ENCODE results near the gene CCDC43. TPM values are rescaled to one million over a fixed set of nuclear protein-coding genes. Genes with fewer than 3 reads are reported as not detected.
A peak's percentile ranks its signal among the peaks of the same experiment; 100 is the strongest.

The CCDC43 gene
- total RNA-seq (2016; rRNA removed; fragmentation: Illumina TruSeq; extraction: Trizol) (94.8 and 116 TPM in 2 replicates), polyA plus RNA-seq (2011; rRNA removed) (12.4 and 17.5 TPM in 2 replicates), polyA minus RNA-seq (2011; rRNA and poly(A)+ RNA removed; ENCODE audit: low replicate concordance) (8.9 and 9.5 TPM in 2 replicates), Bru-seq, nascent RNA (percentile 89 among the genes with signal in this experiment), BruChase-seq, experiment 1, labeled RNA remaining after a 6-hour chase (percentile 95 among the genes with signal in this experiment), BruChase-seq, experiment 2, labeled RNA remaining after a 2-hour chase (percentile 93 among the genes with signal in this experiment)
- 11.0 and 13.6 TPM in 2 replicates for total RNA-seq (2016; cell fraction: cytosol; rRNA removed; fragmentation: Illumina TruSeq; extraction: Trizol; ENCODE audit: low read depth)
- total RNA-seq (2016; cell fraction: insoluble cytoplasmic fraction; rRNA removed; fragmentation: Illumina TruSeq; extraction: Trizol), result 93.0 and 123 TPM in 2 replicates
- 37.8 and 46.7 TPM in 2 replicates for total RNA-seq (2016; cell fraction: membrane; rRNA removed; fragmentation: Illumina TruSeq; extraction: Trizol)
- 58.7 and 75.0 TPM in 2 replicates for total RNA-seq (2016; cell fraction: nucleus; rRNA removed; fragmentation: Illumina TruSeq; extraction: Trizol)
- 8.3 and 10.3 TPM in 2 replicates for polyA plus RNA-seq (2011; cell fraction: cytosol; rRNA removed)
- 8.6 and 9.0 TPM in 2 replicates for polyA plus RNA-seq (2011; cell fraction: nucleus; rRNA removed)
- polyA plus RNA-seq (2012), result 29.4 and 39.6 TPM in 2 replicates
- polyA plus RNA-seq (2016; cell fraction: cytosol; fragmentation: Illumina TruSeq; extraction: Trizol; ENCODE audit: low read depth), result 6.9 and 7.3 TPM in 2 replicates
- 89.3 and 93.4 TPM in 2 replicates for polyA plus RNA-seq (2016; cell fraction: insoluble cytoplasmic fraction; fragmentation: Illumina TruSeq; extraction: Trizol; ENCODE audit: low read depth)
- 19.3 and 20.4 TPM in 2 replicates for polyA plus RNA-seq (2016; cell fraction: membrane; fragmentation: Illumina TruSeq; extraction: Trizol; ENCODE audit: low read depth)
- polyA plus RNA-seq (2016; cell fraction: nucleus; fragmentation: Illumina TruSeq; extraction: Trizol; ENCODE audit: insufficient read depth, low read depth), result 81.3 and 81.9 TPM in 2 replicates
- 16.4 and 20.5 TPM in 2 replicates for polyA minus RNA-seq (2011; cell fraction: cytosol; rRNA and poly(A)+ RNA removed)
- 40.0 and 40.8 TPM in 2 replicates for polyA minus RNA-seq (2011; cell fraction: nucleus; rRNA and poly(A)+ RNA removed)
- long read RNA-seq, experiment 1, transcript CCDC43-201 (5 exons, 2,082 nt), result major isoform, 42 of 67 reads
- long read RNA-seq, experiment 1, transcript CCDC43-205 (3 exons, 692 nt), result minor isoform, 9 of 67 reads
- long read RNA-seq, experiment 1, transcript CCDC43-202 (4 exons, 2,058 nt), result minor isoform, 9 of 67 reads
- long read RNA-seq, experiment 1, partial matches to known transcripts, result 1 of 67 reads
- long read RNA-seq, experiment 1, other reads (novel, unspliced or antisense), result 6 of 67 reads
- long read RNA-seq, experiment 2, transcript CCDC43-202 (4 exons, 2,058 nt), result minor isoform, 8 of 47 reads
- long read RNA-seq, experiment 2, transcript CCDC43-201 (5 exons, 2,082 nt), result major isoform, 15 of 47 reads
- long read RNA-seq, experiment 2, partial matches to known transcripts, result 4 of 47 reads
- long read RNA-seq, experiment 2, other reads (novel, unspliced or antisense), result 19 of 47 reads

GRCh38 chr17:44689477-44690217, at the start of gene CCDC43:
CCDC43 (minus strand) TSS chr17:44689776; CDS start chr17:44689753, 23 bp downstream.
- Histone ChIP-seq H3K9me3 (ENCODE audit: low read length) (no peaks in the 10 kb centered on the region), H3K27me3 (ENCODE audit: control insufficient read depth in 1 of 2, insufficient read depth in 2 of 2, low read length in 2 of 2) (peaks cover 0 to 3% of the 10 kb centered on the region in 2 experiments; a peak in 1 of 5 replicates), H3K4me1 (ENCODE audit: insufficient read depth, low read length) (peaks cover 34% of the 10 kb centered on the region), H4K20me1 (ENCODE audit: insufficient read depth, low read length) (no peaks in the 10 kb centered on the region), H3K79me2 (ENCODE audit: insufficient read depth, low read length) (peaks cover 40% of the 10 kb centered on the region), H3K4me2 (ENCODE audit: low read depth, low read length) (peak within 1 kb of the TSS; percentile 81), H2AFZ (ENCODE audit: low read length) (peak within 1 kb of the TSS; percentile 83), H3K27ac (ENCODE audit: extremely low read length, insufficient read depth, low read length) (peak within 1 kb of the TSS; percentile 81), H3K9ac (ENCODE audit: insufficient read depth, low read depth, low read length) (peak within 1 kb of the TSS; percentile 97), H3K4me3 (replicated peaks in 1 of 3; ENCODE audit: insufficient read depth in 1 of 3, low read depth in 2 of 3, low read length in 3 of 3) (peak within 1 kb of the TSS; percentile 90 to 95 (median 92)), H3K36me3 (replicated peaks in 1 of 2; ENCODE audit: control insufficient read depth in 1 of 2, insufficient read depth in 2 of 2, low read length in 2 of 2) (peaks cover 2 to 10% of the 10 kb centered on the region in 2 experiments; a peak in 3 of 5 replicates)
- ATAC-seq (peak; percentile 98), DNase-seq (ENCODE audit: low spot score) (peak; percentile 90), FAIRE-seq (peak; percentile 47)
- intact Hi-C loops (cut with micrococcal nuclease; ENCODE audit: unreplicated experiment), result no loop called here
- no TSS peak for BruUV-seq (replicated peaks)
- in situ Hi-C loops (cut with HindIII; ENCODE audit: extremely low pct_ligation_motif_present, low pct_unique_long_range_greater_than_20kb), result no loop called here
- CTCF ChIA-PET (ENCODE audit: low intra/inter-chr PET ratio, low total read pairs), result no interaction called here
- POLR2A ChIA-PET, result interaction anchor here (0.6 to 2.8 kb wide), 7 partner anchors 10 to 490 kb away, joined by 3 to 10 read pairs (median 6); partner anchors contain the start of genes ATXN7L3, DBF4B and EFTUD2
- 2% methylated on average over 32 of the region's 51 CpGs for WGBS (ENCODE audit: low lambda C conversion rate)
- no peak for TF ChIP-seq SMARCE1 (IDR thresholded peaks at IDR 0.05; ENCODE audit: borderline replicate concordance)
- TF ChIP-seq ZNF160 (CRISPR knock-in tag; IDR thresholded peaks at IDR 0.05), result peak; percentile 2; the same call in 1 of the 2 replicates
- TF ChIP-seq, protein P1, sequence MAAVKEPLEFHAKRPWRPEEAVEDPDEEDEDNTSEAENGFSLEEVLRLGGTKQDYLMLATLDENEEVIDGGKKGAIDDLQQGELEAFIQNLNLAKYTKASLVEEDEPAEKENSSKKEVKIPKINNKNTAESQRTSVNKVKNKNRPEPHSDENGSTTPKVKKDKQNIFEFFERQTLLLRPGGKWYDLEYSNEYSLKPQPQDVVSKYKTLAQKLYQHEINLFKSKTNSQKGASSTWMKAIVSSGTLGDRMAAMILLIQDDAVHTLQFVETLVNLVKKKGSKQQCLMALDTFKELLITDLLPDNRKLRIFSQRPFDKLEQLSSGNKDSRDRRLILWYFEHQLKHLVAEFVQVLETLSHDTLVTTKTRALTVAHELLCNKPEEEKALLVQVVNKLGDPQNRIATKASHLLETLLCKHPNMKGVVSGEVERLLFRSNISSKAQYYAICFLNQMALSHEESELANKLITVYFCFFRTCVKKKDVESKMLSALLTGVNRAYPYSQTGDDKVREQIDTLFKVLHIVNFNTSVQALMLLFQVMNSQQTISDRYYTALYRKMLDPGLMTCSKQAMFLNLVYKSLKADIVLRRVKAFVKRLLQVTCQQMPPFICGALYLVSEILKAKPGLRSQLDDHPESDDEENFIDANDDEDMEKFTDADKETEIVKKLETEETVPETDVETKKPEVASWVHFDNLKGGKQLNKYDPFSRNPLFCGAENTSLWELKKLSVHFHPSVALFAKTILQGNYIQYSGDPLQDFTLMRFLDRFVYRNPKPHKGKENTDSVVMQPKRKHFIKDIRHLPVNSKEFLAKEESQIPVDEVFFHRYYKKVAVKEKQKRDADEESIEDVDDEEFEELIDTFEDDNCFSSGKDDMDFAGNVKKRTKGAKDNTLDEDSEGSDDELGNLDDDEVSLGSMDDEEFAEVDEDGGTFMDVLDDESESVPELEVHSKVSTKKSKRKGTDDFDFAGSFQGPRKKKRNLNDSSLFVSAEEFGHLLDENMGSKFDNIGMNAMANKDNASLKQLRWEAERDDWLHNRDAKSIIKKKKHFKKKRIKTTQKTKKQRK (IDR thresholded peaks at IDR 0.05; ENCODE audit: low read length), result no peak
- TF ChIP-seq ZNF556 (CRISPR knock-in tag; IDR thresholded peaks at IDR 0.05; ENCODE audit: borderline replicate concordance), result peak; percentile 28; the same call in 1 of the 2 replicates
- TF ChIP-seq, protein P2, sequence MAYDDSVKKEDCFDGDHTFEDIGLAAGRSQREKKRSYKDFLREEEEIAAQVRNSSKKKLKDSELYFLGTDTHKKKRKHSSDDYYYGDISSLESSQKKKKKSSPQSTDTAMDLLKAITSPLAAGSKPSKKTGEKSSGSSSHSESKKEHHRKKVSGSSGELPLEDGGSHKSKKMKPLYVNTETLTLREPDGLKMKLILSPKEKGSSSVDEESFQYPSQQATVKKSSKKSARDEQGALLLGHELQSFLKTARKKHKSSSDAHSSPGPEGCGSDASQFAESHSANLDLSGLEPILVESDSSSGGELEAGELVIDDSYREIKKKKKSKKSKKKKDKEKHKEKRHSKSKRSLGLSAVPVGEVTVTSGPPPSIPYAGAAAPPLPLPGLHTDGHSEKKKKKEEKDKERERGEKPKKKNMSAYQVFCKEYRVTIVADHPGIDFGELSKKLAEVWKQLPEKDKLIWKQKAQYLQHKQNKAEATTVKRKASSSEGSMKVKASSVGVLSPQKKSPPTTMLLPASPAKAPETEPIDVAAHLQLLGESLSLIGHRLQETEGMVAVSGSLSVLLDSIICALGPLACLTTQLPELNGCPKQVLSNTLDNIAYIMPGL (CRISPR knock-in tag; IDR thresholded peaks at IDR 0.05; ENCODE audit: borderline replicate concordance in 1 of 2, low read depth in 1 of 2), result peak; percentile 80 to 92
- TF ChIP-seq ZNF746 (CRISPR knock-in tag; IDR thresholded peaks at IDR 0.05), result no peak; the same call in 1 of the 2 replicates
- TF ChIP-seq ZNF816 (CRISPR knock-in tag; IDR thresholded peaks at IDR 0.05; ENCODE audit: borderline replicate concordance), result peak; percentile 96
- 0 out of 2 replicates have a peak, but pooled peaks have one; percentile 62 for TF ChIP-seq ZNF512 (CRISPR knock-in tag; IDR thresholded peaks at IDR 0.05)
